ENCODE results near the gene ZNF333. TPM values are rescaled to one million over a fixed set of nuclear protein-coding genes. Genes with fewer than 3 reads are reported as not detected.

ZNF333 gene
- polyA plus RNA-seq, 1 of the 3 experiments (the other 2 are of a cell fraction): 15.2 TPM

- H3K27me3 ChIP-seq (ENCODE audit: insufficient read depth): peaks cover 33% of the 10 kb centered on the region; the same call in 1 of the 2 replicates
- 8% methylated on average over 3 of the region's 3 CpGs for WGBS (ENCODE audit: low lambda C conversion rate)
- H3K27ac ChIP-seq (ENCODE audit: low read depth in 2 of 2, low read length in 1 of 2): no peak overlapping the region
- TF ChIP-seq NFIC (IDR thresholded peaks at IDR 0.05; ENCODE audit: borderline replicate concordance) (no peak), ELF1 (IDR thresholded peaks at IDR 0.05) (no peak), SMC3 (IDR thresholded peaks at IDR 0.05; ENCODE audit: low read depth, low read length) (no peak), RAD21 (IDR thresholded peaks at IDR 0.05; ENCODE audit: low read length) (no peak), TAF1 (IDR thresholded peaks at IDR 0.05; ENCODE audit: borderline replicate concordance, low read depth, low read length) (no peak), NRF1 (IDR thresholded peaks at IDR 0.05; ENCODE audit: low read depth, low read length) (no peak), FOXM1 (IDR thresholded peaks at IDR 0.05; ENCODE audit: low read depth) (no peak), REST (IDR thresholded peaks at IDR 0.05; ENCODE audit: low read depth, low read length) (no peak)
- no peaks in the 10 kb centered on the region for H4K20me1 ChIP-seq (ENCODE audit: insufficient read depth)
- H3K9me2 ChIP-seq: no peaks in the 10 kb centered on the region
- no peak overlapping the region for H3K4me3 ChIP-seq (ENCODE audit: low read depth in 2 of 2, low read length in 1 of 2)
- H3K36me3 ChIP-seq (replicated peaks in 1 of 2; ENCODE audit: control insufficient read depth in 1 of 2, insufficient read depth in 2 of 2, low read length in 1 of 2): no peaks in the 10 kb centered on the region
- no peak for DNase-seq
- no peak overlapping the region for H3K9ac ChIP-seq
- no peaks in the 10 kb centered on the region for H3F3A ChIP-seq (replicated peaks; ENCODE audit: insufficient read depth)
- H3K79me2 ChIP-seq (ENCODE audit: insufficient read depth): no peaks in the 10 kb centered on the region
- POLR2A ChIA-PET: interaction anchor here (0.6 kb wide), 1 partner anchor 1841 kb away, joined by 3 read pairs; no protein-coding TSS in a partner anchor
- H2AFZ ChIP-seq (ENCODE audit: low read depth): no peak overlapping the region
- no peak overlapping the region for H3K4me2 ChIP-seq
- no peaks in the 10 kb centered on the region for H3K9me3 ChIP-seq
- CTCF ChIA-PET: interaction anchor here (0.6 to 4.7 kb wide), 2 partner anchors 12 to 80 kb away, joined by 3 to 21 read pairs; no protein-coding TSS in a partner anchor
- H3K4me1 ChIP-seq (ENCODE audit: control insufficient read depth in 1 of 2, insufficient read depth in 2 of 2, low read depth in 1 of 2, low read length in 1 of 2): no peaks in the 10 kb centered on the region
Measured at GRCh38 chr19:14672188-14672872, 17.5 kb upstream of the ZNF333 start.

GRCh38 chr19:14673088-14673487 lies 16.8 kb upstream of the ZNF333 start:
- H3K27ac ChIP-seq (ENCODE audit: low read depth in 2 of 2, low read length in 1 of 2): no peak overlapping the region
- no peaks in the 10 kb centered on the region for H4K20me1 ChIP-seq (ENCODE audit: insufficient read depth)
- H3K79me2 ChIP-seq (ENCODE audit: insufficient read depth): no peaks in the 10 kb centered on the region
- POLR2A ChIA-PET: interaction anchor here (0.6 kb wide), 1 partner anchor 1841 kb away, joined by 3 read pairs; no protein-coding TSS in a partner anchor
- CTCF ChIA-PET: interaction anchor here (4.7 kb wide), 1 partner anchor 12 kb away, joined by 21 read pairs; no protein-coding TSS in a partner anchor
- H3K4me3 ChIP-seq (ENCODE audit: low read depth in 2 of 2, low read length in 1 of 2): no peak overlapping the region
- no peak overlapping the region for H3K4me2 ChIP-seq
- H3K36me3 ChIP-seq (replicated peaks in 1 of 2; ENCODE audit: control insufficient read depth in 1 of 2, insufficient read depth in 2 of 2, low read length in 1 of 2): no peaks in the 10 kb centered on the region
- 0% methylated on average over 1 of the region's 1 CpG for WGBS (ENCODE audit: low lambda C conversion rate)
- H2AFZ ChIP-seq (ENCODE audit: low read depth): no peak overlapping the region
- H3K9me3 ChIP-seq: no peaks in the 10 kb centered on the region
- H3K4me1 ChIP-seq (ENCODE audit: control insufficient read depth in 1 of 2, insufficient read depth in 2 of 2, low read depth in 1 of 2, low read length in 1 of 2): no peaks in the 10 kb centered on the region
- H3K9me2 ChIP-seq: no peaks in the 10 kb centered on the region
- DNase-seq: no peak
- no peak overlapping the region for H3K9ac ChIP-seq
- no peak for TF ChIP-seq RXRA (IDR thresholded peaks at IDR 0.05; ENCODE audit: borderline replicate concordance, low read depth)
- TF ChIP-seq GABPA (IDR thresholded peaks at IDR 0.05; ENCODE audit: low read depth): no peak
- no peaks in the 10 kb centered on the region for H3F3A ChIP-seq (replicated peaks; ENCODE audit: insufficient read depth)
- peaks cover 40% of the 10 kb centered on the region; the same call in 1 of the 2 replicates for H3K27me3 ChIP-seq (ENCODE audit: insufficient read depth)
